DND-41 (cell line): ENCODE measurements around the gene TAGLN3.

Source experiments
- CTCF ChIP-seq: IDR thresholded peaks from 2 replicates; pipeline ENCODE4 v1.5.1; 2012; ENCODE audit warnings: borderline replicate concordance, low read length, moderate library complexity, mild to moderate bottlenecking; ENCODE audit not compliant: poor library complexity, severe bottlenecking; ENCODE audit errors: extremely low read depth
- EZH2 ChIP-seq: IDR thresholded peaks from 3 replicates; pipeline ENCODE4 v1.6.1; 2012; ENCODE audit warnings: borderline replicate concordance, low read depth, mild to moderate bottlenecking, moderate library complexity, low read length, inconsistent platforms; ENCODE audit not compliant: severe bottlenecking

- TF ChIP-seq CTCF (no peak), EZH2 (no peak)
Observed at GRCh38 chr3:111961461-111962164, 37.1 kb upstream of the TAGLN3 start.
